Esophagus mucosa (tissue), 1 donor: Measurements from ENCODE around the gene NEK11. TPM values are rescaled to one million over a fixed set of nuclear protein-coding genes. Genes with fewer than 3 reads are reported as not detected.
"Not testable (repeated sequence)": the region's sequence is repeated elsewhere in the genome, so short reads cannot be mapped to it uniquely, and the experiment has no call there.

Experiments used
- ATAC-seq: fragments of 200-7000 bp; cut with Tn5 transposase; one replicate; pipeline ENCODE4 v1.9.1; 2020
- total RNA-seq: library from RNA; stranded (reverse); gene quantifications from one replicate; pipeline ENCODE4 v1.2.4, GENCODE V29; 2023
- donor health status: DM: yes; HTN: yes; CAD: no.

NEK11 gene
- total RNA-seq, 1 donor from 2014 or later = 3.4 TPM

- no peak for ATAC-seq
Measured at GRCh38 chr3:131306242-131306641, 279.6 kb downstream of the NEK11 start.

- no peak for ATAC-seq
Measured at GRCh38 chr3:131314318-131314717, 287.6 kb downstream of the NEK11 start.

- ATAC-seq = no peak
Measured at GRCh38 chr3:131315162-131315561, 288.5 kb downstream of the NEK11 start.

GRCh38 chr3:131317667-131318066, 291.0 kb downstream of the NEK11 start:
- ATAC-seq = no peak

- ATAC-seq = no peak
Measured at GRCh38 chr3:131323014-131323413, 296.3 kb downstream of the NEK11 start.

GRCh38 chr3:131323792-131324191, 297.1 kb downstream of the NEK11 start:
- ATAC-seq = no peak

- ATAC-seq = no peak
Measured at GRCh38 chr3:131324923-131325322, 298.2 kb downstream of the NEK11 start.

GRCh38 chr3:131326307-131326706, 299.6 kb downstream of the NEK11 start:
- ATAC-seq = no peak

- ATAC-seq = no peak
Measured at GRCh38 chr3:131328721-131329120, 302.0 kb downstream of the NEK11 start.

- ATAC-seq = no peak
Measured at GRCh38 chr3:131329774-131330173, 303.1 kb downstream of the NEK11 start.

GRCh38 chr3:131331456-131332085, 304.9 kb downstream of the NEK11 start:
- ATAC-seq = not testable (repeated sequence)

GRCh38 chr3:131338948-131339640, 312.4 kb downstream of the NEK11 start:
- no peak for ATAC-seq

- no peak for ATAC-seq
Measured at GRCh38 chr3:131341761-131342160, 315.1 kb downstream of the NEK11 start.

GRCh38 chr3:131348911-131349310, 322.2 kb downstream of the NEK11 start:
- no peak for ATAC-seq

- no peak for ATAC-seq
Measured at GRCh38 chr3:131349454-131349853, 322.8 kb downstream of the NEK11 start.

GRCh38 chr3:131349946-131350347, 323.3 kb downstream of the NEK11 start:
- ATAC-seq = peak; percentile 57

GRCh38 chr3:131350506-131350905, 323.8 kb downstream of the NEK11 start:
- no peak for ATAC-seq

- no peak for ATAC-seq
Measured at GRCh38 chr3:131353016-131353877, 326.6 kb downstream of the NEK11 start.

- ATAC-seq = no peak
Measured at GRCh38 chr3:131353986-131354385, 327.3 kb downstream of the NEK11 start.

- ATAC-seq = no peak
Measured at GRCh38 chr3:131356006-131356595, 329.4 kb downstream of the NEK11 start.

GRCh38 chr3:131357275-131357674, 330.6 kb downstream of the NEK11 start:
- ATAC-seq = no peak

- no peak for ATAC-seq
Measured at GRCh38 chr3:131360191-131360755, 333.6 kb downstream of the NEK11 start.

- not testable (repeated sequence) for ATAC-seq
Measured at GRCh38 chr3:131361066-131361463, 334.4 kb downstream of the NEK11 start.
